Measurements from ENCODE around the gene DOK5. TPM values are rescaled to one million over a fixed set of nuclear protein-coding genes. Genes with fewer than 3 reads are reported as not detected.

Gene DOK5
- polyA plus RNA-seq, 1 of the 3 experiments (the other 2 are of a cell fraction) = 12.4 TPM

DNA sequence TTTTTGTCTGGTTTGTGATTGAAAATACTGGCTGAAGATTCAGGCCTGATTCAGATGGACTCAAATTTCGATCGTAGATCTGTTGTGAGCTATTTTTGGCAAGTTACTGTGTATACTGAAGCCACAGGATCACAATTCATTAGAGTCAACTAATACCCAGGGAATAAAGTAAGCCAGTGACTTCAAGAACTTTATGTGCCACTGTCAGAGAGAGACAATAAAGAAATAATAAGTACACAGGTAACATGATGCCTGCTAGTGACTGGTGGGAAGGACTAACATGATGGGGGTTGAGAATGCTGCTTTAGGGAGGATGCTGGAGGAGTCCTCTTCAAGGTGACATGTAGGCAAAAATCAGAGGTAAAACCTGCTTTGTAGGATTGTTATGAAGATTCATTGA, 215.9 kb downstream of the DOK5 start:
- TF ChIP-seq MEF2A (IDR thresholded peaks at IDR 0.05; ENCODE audit: borderline replicate concordance, low read depth) (no peak), TEAD4 (IDR thresholded peaks at IDR 0.05; ENCODE audit: borderline replicate concordance, insufficient read depth) (no peak), NRF1 (IDR thresholded peaks at IDR 0.05; ENCODE audit: low read depth, low read length) (no peak), RFX5 (IDR thresholded peaks at IDR 0.05; ENCODE audit: low read length) (no peak), FOXJ3 (CRISPR knock-in tag; IDR thresholded peaks at IDR 0.05) (no peak), USF2 (IDR thresholded peaks at IDR 0.05; ENCODE audit: borderline replicate concordance, low read depth, low read length) (no peak), JUND (IDR thresholded peaks at IDR 0.05) (no peak), NFIC (IDR thresholded peaks at IDR 0.05; ENCODE audit: borderline replicate concordance) (no peak)
- TF ChIP-seq, protein P1, sequence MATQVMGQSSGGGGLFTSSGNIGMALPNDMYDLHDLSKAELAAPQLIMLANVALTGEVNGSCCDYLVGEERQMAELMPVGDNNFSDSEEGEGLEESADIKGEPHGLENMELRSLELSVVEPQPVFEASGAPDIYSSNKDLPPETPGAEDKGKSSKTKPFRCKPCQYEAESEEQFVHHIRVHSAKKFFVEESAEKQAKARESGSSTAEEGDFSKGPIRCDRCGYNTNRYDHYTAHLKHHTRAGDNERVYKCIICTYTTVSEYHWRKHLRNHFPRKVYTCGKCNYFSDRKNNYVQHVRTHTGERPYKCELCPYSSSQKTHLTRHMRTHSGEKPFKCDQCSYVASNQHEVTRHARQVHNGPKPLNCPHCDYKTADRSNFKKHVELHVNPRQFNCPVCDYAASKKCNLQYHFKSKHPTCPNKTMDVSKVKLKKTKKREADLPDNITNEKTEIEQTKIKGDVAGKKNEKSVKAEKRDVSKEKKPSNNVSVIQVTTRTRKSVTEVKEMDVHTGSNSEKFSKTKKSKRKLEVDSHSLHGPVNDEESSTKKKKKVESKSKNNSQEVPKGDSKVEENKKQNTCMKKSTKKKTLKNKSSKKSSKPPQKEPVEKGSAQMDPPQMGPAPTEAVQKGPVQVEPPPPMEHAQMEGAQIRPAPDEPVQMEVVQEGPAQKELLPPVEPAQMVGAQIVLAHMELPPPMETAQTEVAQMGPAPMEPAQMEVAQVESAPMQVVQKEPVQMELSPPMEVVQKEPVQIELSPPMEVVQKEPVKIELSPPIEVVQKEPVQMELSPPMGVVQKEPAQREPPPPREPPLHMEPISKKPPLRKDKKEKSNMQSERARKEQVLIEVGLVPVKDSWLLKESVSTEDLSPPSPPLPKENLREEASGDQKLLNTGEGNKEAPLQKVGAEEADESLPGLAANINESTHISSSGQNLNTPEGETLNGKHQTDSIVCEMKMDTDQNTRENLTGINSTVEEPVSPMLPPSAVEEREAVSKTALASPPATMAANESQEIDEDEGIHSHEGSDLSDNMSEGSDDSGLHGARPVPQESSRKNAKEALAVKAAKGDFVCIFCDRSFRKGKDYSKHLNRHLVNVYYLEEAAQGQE (IDR thresholded peaks at IDR 0.05; ENCODE audit: low read depth, low read length) = no peak
- TF ChIP-seq, protein P2, sequence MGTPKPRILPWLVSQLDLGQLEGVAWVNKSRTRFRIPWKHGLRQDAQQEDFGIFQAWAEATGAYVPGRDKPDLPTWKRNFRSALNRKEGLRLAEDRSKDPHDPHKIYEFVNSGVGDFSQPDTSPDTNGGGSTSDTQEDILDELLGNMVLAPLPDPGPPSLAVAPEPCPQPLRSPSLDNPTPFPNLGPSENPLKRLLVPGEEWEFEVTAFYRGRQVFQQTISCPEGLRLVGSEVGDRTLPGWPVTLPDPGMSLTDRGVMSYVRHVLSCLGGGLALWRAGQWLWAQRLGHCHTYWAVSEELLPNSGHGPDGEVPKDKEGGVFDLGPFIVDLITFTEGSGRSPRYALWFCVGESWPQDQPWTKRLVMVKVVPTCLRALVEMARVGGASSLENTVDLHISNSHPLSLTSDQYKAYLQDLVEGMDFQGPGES (IDR thresholded peaks at IDR 0.05; ENCODE audit: low read depth, low read length) = no peak
- TF ChIP-seq, protein P3, sequence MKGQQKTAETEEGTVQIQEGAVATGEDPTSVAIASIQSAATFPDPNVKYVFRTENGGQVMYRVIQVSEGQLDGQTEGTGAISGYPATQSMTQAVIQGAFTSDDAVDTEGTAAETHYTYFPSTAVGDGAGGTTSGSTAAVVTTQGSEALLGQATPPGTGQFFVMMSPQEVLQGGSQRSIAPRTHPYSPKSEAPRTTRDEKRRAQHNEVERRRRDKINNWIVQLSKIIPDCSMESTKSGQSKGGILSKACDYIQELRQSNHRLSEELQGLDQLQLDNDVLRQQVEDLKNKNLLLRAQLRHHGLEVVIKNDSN (IDR thresholded peaks at IDR 0.05; ENCODE audit: borderline replicate concordance, low read depth) = no peak
- TF ChIP-seq, protein P4, sequence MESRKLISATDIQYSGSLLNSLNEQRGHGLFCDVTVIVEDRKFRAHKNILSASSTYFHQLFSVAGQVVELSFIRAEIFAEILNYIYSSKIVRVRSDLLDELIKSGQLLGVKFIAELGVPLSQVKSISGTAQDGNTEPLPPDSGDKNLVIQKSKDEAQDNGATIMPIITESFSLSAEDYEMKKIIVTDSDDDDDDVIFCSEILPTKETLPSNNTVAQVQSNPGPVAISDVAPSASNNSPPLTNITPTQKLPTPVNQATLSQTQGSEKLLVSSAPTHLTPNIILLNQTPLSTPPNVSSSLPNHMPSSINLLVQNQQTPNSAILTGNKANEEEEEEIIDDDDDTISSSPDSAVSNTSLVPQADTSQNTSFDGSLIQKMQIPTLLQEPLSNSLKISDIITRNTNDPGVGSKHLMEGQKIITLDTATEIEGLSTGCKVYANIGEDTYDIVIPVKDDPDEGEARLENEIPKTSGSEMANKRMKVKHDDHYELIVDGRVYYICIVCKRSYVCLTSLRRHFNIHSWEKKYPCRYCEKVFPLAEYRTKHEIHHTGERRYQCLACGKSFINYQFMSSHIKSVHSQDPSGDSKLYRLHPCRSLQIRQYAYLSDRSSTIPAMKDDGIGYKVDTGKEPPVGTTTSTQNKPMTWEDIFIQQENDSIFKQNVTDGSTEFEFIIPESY (IDR thresholded peaks at IDR 0.05; ENCODE audit: borderline replicate concordance, low read depth) = no peak
- H3F3A ChIP-seq (replicated peaks; ENCODE audit: insufficient read depth) = no peaks in the 10 kb centered on the region
- DNase-seq = no peak
- H3K79me2 ChIP-seq (ENCODE audit: insufficient read depth) = no peaks in the 10 kb centered on the region
- POLR2A ChIA-PET = no interaction called here
- H3K9me2 ChIP-seq = no peaks in the 10 kb centered on the region
- no peaks in the 10 kb centered on the region for H3K9me3 ChIP-seq
- CTCF ChIA-PET = no interaction called here
- H3K4me3 ChIP-seq (ENCODE audit: low read depth in 2 of 2, low read length in 1 of 2) = no peak overlapping the region
- no peak overlapping the region for H3K9ac ChIP-seq
- H3K4me1 ChIP-seq (ENCODE audit: control insufficient read depth in 1 of 2, insufficient read depth in 2 of 2, low read depth in 1 of 2, low read length in 1 of 2) = peaks cover 0 to 10% of the 10 kb centered on the region in 2 experiments; a peak in 1 of 4 replicates
- H3K36me3 ChIP-seq (replicated peaks in 1 of 2; ENCODE audit: control insufficient read depth in 1 of 2, insufficient read depth in 2 of 2, low read length in 1 of 2) = no peaks in the 10 kb centered on the region
- H2AFZ ChIP-seq (ENCODE audit: low read depth) = no peak overlapping the region
- no peak overlapping the region for H3K27ac ChIP-seq (ENCODE audit: low read depth in 2 of 2, low read length in 1 of 2)
- H4K20me1 ChIP-seq (ENCODE audit: insufficient read depth) = no peaks in the 10 kb centered on the region
- H3K4me2 ChIP-seq = no peak overlapping the region
- no peaks in the 10 kb centered on the region for H3K27me3 ChIP-seq (ENCODE audit: insufficient read depth)
- 16% methylated on average over 2 of the region's 2 CpGs for WGBS (ENCODE audit: low lambda C conversion rate)
